ENCODE measurements around the gene GLOD5.

GLOD5 gene

DNA sequence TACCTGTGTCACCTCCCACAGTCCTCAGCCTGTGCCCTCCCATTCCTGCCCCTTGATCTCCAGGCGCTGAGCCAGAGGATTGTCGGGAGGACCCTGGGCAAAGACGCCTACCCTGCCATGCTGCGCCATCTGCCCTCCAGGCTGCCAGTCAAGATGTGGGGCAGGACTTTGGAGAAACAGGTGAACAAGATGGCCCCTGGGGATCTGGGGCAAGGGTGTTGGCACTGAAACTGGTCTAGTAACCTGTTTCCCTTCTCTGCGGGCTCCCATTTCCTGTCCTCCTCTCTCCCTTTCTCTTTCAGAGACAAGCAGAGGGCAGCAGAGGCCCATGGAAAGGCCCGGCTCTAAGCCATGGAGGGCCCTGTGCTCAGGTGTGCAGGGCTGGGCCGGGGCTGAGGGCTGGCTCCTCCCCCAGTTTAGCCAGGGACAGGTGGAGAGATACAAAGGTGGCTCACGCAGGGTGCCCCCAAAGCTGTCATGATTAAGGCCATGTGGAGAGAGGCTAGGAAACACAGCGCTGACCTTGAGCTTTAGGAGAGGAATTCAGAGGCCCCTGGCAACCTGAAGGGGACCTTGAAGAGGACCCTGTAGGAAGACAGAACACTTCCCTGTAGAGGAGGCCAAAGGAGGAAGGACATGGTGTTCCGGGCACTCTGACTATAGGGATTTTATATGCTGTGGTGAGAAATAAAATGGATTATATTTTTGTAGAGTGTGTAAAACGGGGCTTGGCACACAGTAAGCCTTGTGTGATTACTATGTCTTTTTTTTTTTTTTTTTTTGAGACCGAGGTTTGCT lies at the start of gene GLOD5:
Gene GLOD5 (plus strand): TSS at position 74 of the 798 bp plus-strand sequence. CDS start 44 bp downstream, at position 118.
- no peak for DNase-seq (ENCODE audit: low read depth in 2 of 2)

GRCh38 chrX:48711929-48712505 lies 49.5 kb upstream of the GLOD5 start:
- no peak for DNase-seq (ENCODE audit: low read depth in 2 of 2)

- DNase-seq (ENCODE audit: low read depth in 2 of 2) = no peak
Observed at GRCh38 chrX:48713847-48714246, 47.7 kb upstream of the GLOD5 start.

- no peak for DNase-seq (ENCODE audit: low read depth in 2 of 2)
Observed at GRCh38 chrX:48714573-48714972, 47.0 kb upstream of the GLOD5 start.

DNA sequence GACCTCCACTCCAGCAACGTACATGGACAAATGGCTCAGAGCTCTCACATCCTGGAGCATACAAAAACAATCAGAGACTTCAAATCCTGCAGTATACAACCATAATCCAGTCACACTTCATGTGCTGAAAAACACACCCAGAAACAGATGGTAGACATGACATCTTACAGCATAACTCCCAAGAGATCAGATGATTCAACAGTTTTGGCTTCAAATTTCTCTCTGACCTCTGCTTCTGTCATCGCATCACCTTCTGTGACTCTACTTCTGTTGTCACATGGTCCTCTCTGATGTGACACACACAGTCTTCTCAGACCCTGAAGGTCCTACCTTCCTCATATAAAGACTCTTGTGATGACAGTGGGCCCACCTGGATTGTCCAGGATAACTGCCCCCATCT lies 46.5 kb upstream of the GLOD5 start:
- DNase-seq (ENCODE audit: low read depth in 2 of 2) = no peak

GRCh38 chrX:48715876-48716502 lies 45.6 kb upstream of the GLOD5 start:
- DNase-seq (ENCODE audit: low read depth in 2 of 2) = no peak

- no peak for DNase-seq (ENCODE audit: low read depth in 2 of 2)
Observed at GRCh38 chrX:48719958-48720357, 41.6 kb upstream of the GLOD5 start.

DNA sequence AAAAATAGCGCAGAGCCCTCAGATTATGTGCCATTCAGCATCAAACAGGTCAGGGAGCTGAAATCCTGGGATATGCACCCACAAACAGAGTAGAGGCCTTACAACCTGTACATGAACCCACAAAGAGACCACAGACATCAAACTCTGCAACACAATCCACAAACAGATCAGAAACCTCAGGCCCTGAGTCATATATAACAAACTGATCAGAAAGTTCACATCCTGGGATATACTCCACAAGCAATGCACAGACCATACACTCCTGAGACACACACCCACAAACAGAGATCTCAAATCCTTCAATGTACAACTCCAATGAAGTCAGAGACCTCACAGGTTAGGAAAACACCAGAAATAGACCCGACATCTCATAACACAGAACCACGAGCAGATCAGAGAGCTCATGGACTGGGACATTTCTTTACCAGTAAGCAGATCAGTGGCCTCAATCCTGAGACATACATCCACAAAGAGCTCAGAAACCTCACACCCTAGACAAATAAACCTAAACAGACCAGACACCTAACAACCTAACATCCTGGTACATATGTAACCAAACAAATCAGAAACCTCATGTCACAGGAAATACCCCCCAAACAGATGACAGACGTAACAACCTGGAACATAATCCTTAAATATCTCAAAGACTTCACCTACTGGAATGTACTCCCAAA lies 40.8 kb upstream of the GLOD5 start:
- no peak for DNase-seq (ENCODE audit: low read depth in 2 of 2)

DNA sequence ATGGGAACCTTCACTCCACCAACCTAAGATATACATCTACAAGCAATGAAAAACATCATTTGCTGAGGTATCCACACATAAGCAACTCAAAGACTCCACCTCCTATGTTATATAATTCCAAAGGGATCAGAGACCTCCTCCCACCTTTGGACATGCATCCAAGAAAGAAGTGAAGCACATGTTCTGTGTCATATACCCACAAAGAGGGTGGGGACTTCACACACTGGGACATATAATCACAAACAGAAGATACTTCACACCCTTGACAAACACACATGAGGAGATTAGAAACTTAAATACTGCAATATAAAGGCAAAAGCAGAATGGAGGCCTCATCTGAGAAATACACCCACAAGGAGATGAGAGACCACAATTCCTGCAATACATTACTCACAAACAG lies 39.6 kb upstream of the GLOD5 start:
- DNase-seq (ENCODE audit: low read depth in 2 of 2) = no peak

- no peak for DNase-seq (ENCODE audit: low read depth in 2 of 2)
Observed at GRCh38 chrX:48726596-48726995, 35.0 kb upstream of the GLOD5 start.

GRCh38 chrX:48728653-48729052 lies 32.9 kb upstream of the GLOD5 start:
- DNase-seq (ENCODE audit: low read depth in 2 of 2) = no peak

- DNase-seq (ENCODE audit: low read depth in 2 of 2) = no peak
Observed at GRCh38 chrX:48736303-48736702, 25.2 kb upstream of the GLOD5 start.

- DNase-seq (ENCODE audit: low read depth in 2 of 2) = no peak
Observed at GRCh38 chrX:48736878-48737212, 24.7 kb upstream of the GLOD5 start.

- DNase-seq (ENCODE audit: low read depth in 2 of 2) = peak; percentile 62 to 68
Observed at GRCh38 chrX:48737213-48737938, 24.2 kb upstream of the GLOD5 start.

- no peak for DNase-seq (ENCODE audit: low read depth in 2 of 2)
Observed at GRCh38 chrX:48737940-48738339, 23.6 kb upstream of the GLOD5 start.

DNA sequence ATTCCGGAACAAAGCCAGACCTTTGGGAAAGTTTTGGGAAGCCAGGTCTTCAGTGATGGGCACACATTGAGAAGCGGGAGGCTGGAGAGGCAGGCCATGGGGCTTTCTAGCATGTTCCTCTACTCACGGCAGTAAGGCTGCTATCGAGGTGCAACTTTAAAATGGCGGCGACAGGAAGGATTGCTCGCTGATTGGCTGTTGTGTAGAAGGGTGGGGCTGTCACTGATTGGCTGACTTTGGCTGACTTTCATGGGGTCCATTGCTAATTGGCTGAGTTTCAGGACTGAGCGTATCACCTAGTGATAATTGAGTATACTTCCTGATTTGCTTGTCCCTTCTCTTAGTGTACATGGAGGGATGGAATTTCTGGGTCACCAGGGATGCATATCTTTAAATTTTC lies 19.7 kb upstream of the GLOD5 start:
- DNase-seq (ENCODE audit: low read depth in 2 of 2) = no peak

- no peak for DNase-seq (ENCODE audit: low read depth in 2 of 2)
Observed at GRCh38 chrX:48745222-48745621, 16.3 kb upstream of the GLOD5 start.

DNA sequence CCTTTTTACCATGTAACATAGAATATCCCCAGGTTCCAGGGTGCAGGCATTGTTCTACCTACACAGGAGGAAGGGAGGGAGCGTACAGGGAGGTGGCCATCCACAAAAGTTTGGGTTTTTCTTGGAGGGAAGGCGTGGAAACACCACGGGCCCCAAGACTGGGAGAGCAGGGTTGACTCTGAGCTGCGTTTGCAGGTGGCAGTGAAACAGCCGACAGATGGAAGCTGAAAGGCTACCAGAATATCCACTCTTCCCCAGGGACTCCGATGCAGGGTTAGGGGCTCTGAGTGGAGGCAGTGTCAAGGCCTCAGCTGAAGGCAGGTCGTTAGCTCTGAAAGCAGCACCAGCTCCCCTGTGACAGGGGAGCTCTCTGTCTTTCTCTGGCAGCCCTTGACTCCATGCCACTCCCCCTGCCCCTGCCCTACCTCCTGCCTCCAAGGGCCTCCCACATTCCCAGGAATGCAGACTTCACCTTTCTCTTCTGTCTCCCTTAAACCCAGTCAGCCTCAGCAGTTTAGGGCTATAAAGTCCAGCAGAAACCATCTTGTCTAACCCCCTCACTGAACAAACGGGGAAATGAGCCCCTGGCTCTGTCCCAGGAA lies 14.0 kb upstream of the GLOD5 start:
- no peak for DNase-seq (ENCODE audit: low read depth in 2 of 2)

DNA sequence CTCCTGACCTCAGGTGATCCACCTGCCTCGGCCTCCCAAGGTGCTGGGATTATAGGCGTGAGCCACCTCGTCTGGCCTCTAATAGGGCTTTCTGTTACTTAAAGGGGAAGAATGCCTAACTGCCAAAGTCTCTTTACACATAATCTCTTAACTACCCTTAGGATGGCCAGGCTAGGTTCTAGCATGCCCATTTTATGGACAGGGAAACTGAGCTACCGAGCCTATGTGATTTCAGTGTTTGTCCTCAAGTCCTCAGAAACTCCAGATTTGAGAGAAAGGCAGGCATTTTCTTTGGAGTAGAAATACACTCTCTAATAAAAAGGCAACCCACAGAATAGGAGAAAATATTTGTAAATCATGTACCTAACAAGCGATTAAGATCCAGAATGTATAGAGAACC lies 12.4 kb upstream of the GLOD5 start:
- DNase-seq (ENCODE audit: low read depth in 2 of 2) = no peak

DNA sequence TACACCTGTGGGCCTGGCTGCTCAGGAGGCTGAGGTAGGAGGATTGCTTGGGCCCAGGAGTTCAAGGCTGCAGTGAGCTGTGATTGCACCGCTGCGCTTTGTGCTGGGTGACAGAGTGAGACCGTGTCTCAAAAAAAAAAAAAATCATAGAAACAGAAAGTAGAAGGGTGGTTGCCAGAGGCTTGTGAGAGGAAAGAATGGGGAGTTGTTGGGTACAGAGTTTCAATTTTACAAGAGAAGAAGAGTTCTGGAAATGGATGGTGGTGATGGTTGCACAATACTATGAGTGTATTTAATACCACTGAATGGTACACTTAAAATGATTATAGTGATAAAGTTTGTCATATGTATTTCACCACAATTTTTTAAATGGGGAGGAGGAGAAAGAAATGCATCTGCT lies 10.2 kb upstream of the GLOD5 start:
- DNase-seq (ENCODE audit: low read depth in 2 of 2) = no peak

GRCh38 chrX:48752498-48752897 lies 9.0 kb upstream of the GLOD5 start:
- DNase-seq (ENCODE audit: low read depth in 2 of 2) = no peak
